H1 (cell line): Measurements from ENCODE around the gene PARD6B. TPM values are rescaled to one million over a fixed set of nuclear protein-coding genes. Genes with fewer than 3 reads are reported as not detected.

Experiments
- CTCF ChIA-PET: fragments of 300-600 bp; sonication (Branson Sonifier 250); formaldehyde crosslinking; loops from one replicate; lab custom pipeline; 2021; ENCODE audit not compliant: partially characterized antibody; lab: Charles Lee
- POLR2A ChIA-PET: fragments of 300-600 bp; sonication (Branson Sonifier 250); formaldehyde crosslinking; loops from one replicate; lab custom pipeline; 2021; ENCODE audit warnings: inconsistent platforms; ENCODE audit not compliant: partially characterized antibody; lab: Charles Lee
- DNase-seq, 2 experiments: peaks; one replicate each; pipeline versions ENCODE4 v3.0.0 to v3.0.0-alpha.2; 2010 to 2022; ENCODE audit warnings: low spot score in 2 of 2, low read depth in 1 of 2, mixed read lengths in 1 of 2
- FAIRE-seq: peaks from 2 replicates; lab custom pipeline; 2011; peaks lifted over from hg19 to GRCh38; lab: Jason Lieb, UNC
- H2AFZ ChIP-seq: 2 replicates; pipeline ENCODE4 v1.8.1; 2012; ENCODE audit warnings: low read length, inconsistent platforms
- H2AK5ac ChIP-seq: 2 replicates; pipeline ENCODE4 v1.6.1; 2013; ENCODE audit warnings: low read depth, low read length
- H2BK120ac ChIP-seq: replicated peaks from 2 replicates; pipeline ENCODE3; 2013; ENCODE audit warnings: low read depth, low read length, inconsistent platforms
- H2BK12ac ChIP-seq: 2 replicates; pipeline ENCODE4 v1.6.1; 2013; ENCODE audit warnings: low read depth, low read length
- H2BK15ac ChIP-seq: 2 replicates; pipeline ENCODE4 v1.6.1; 2013; ENCODE audit warnings: low read length
- H2BK20ac ChIP-seq: 2 replicates; pipeline ENCODE4 v1.6.1; 2013; ENCODE audit warnings: low read length
- H2BK5ac ChIP-seq: 2 replicates; pipeline ENCODE4 v1.6.1; 2013; ENCODE audit warnings: low read depth, low read length
- H3K14ac ChIP-seq: 2 replicates; pipeline ENCODE4 v1.6.1; 2013; ENCODE audit warnings: inconsistent platforms; ENCODE audit not compliant: insufficient read length
- H3K18ac ChIP-seq: 2 replicates; pipeline ENCODE4 v1.6.1; 2013; ENCODE audit warnings: low read length; ENCODE audit errors: extremely low read depth
- H3K23ac ChIP-seq: 2 replicates; pipeline ENCODE4 v1.6.1; 2013; ENCODE audit warnings: inconsistent platforms; ENCODE audit not compliant: insufficient read length
- H3K23me2 ChIP-seq: 2 replicates; pipeline ENCODE4 v1.6.1; 2013; ENCODE audit warnings: low read depth, low read length
- H3K27ac ChIP-seq: 2 replicates; pipeline ENCODE4 v1.6.1; 2011; ENCODE audit warnings: low read depth, low read length, inconsistent platforms
- H3K27me3 ChIP-seq, 4 experiments: replicated peaks in 1 of 4; 1 replicate in 1 of 4; 2 replicates in 3 of 4; pipeline versions ENCODE4 v1.6.1 to v1.8.1; 2011 to 2013; ENCODE audit warnings: low read length in 3 of 4, mild to moderate bottlenecking in 3 of 4, inconsistent platforms in 2 of 4, mixed read lengths in 2 of 4, moderate library complexity in 1 of 4; ENCODE audit not compliant: control insufficient read depth in 3 of 4, insufficient read depth in 3 of 4; ENCODE audit errors: extremely low read depth in 1 of 4
- H3K36me3 ChIP-seq, 4 experiments: 2 replicates each; pipeline versions ENCODE4 v1.6.1 to v1.8.1; 2011 to 2013; ENCODE audit warnings: mild to moderate bottlenecking in 4 of 4, low read length in 3 of 4, moderate library complexity in 2 of 4, control low read depth in 1 of 4, inconsistent platforms in 1 of 4; ENCODE audit not compliant: insufficient read depth in 4 of 4, control insufficient read depth in 2 of 4
- H3K4ac ChIP-seq: replicated peaks from 2 replicates; pipeline ENCODE3; 2013; ENCODE audit warnings: low read length, low read depth, mixed read lengths, inconsistent platforms; ENCODE audit not compliant: insufficient read length
- H3K4me1 ChIP-seq, 4 experiments: replicated peaks in 1 of 4; 1 replicate in 1 of 4; 2 replicates in 3 of 4; pipeline versions ENCODE4 v1.6.1 to v1.8.1; 2011 to 2013; ENCODE audit warnings: low read length in 3 of 4, inconsistent platforms in 2 of 4, mixed read lengths in 1 of 4; ENCODE audit not compliant: insufficient read depth in 4 of 4, control insufficient read depth in 3 of 4
- H3K4me2 ChIP-seq, 2 experiments: 2 replicates each; pipeline versions ENCODE4 v1.6.1 to v1.8.1; 2011 to 2013; ENCODE audit warnings: low read depth in 2 of 2, low read length in 2 of 2, control low read depth in 1 of 2, inconsistent platforms in 1 of 2, mild to moderate bottlenecking in 1 of 2; ENCODE audit not compliant: insufficient read depth in 1 of 2
- H3K4me3 ChIP-seq, 4 experiments: fragments of 200-600, 300-600 bp in 1 of 4; sonication (generic), shearing (Covaris generic), sonication (Bioruptor Twin) in 1 of 4; 2 replicates each; pipeline versions ENCODE4 v1.5.1 to v1.8.1; 2011 to 2016; ENCODE audit warnings: low read length in 4 of 4, low read depth in 3 of 4, control low read depth in 2 of 4, inconsistent platforms in 2 of 4, mild to moderate bottlenecking in 2 of 4, mixed read lengths in 1 of 4, moderate library complexity in 1 of 4; ENCODE audit not compliant: insufficient read depth in 2 of 4; ENCODE audit errors: extremely low read depth in 1 of 4
- H3K56ac ChIP-seq: replicated peaks from 2 replicates; pipeline ENCODE3; 2013; ENCODE audit warnings: low read depth, mild to moderate bottlenecking, mixed read lengths, low read length, inconsistent platforms; ENCODE audit not compliant: insufficient read length
- H3K79me1 ChIP-seq: 2 replicates; pipeline ENCODE4 v1.6.1; 2013; ENCODE audit warnings: low read depth, low read length, control low read depth
- H3K79me2 ChIP-seq, 2 experiments: 2 replicates each; pipeline versions ENCODE4 v1.6.1 to v1.8.1; 2012 to 2013; ENCODE audit warnings: low read length in 2 of 2, mild to moderate bottlenecking in 2 of 2, inconsistent platforms in 1 of 2; ENCODE audit not compliant: insufficient read depth in 2 of 2, control insufficient read depth in 1 of 2
- H3K9ac ChIP-seq, 4 experiments: replicated peaks in 1 of 4; 1 replicate in 1 of 4; 2 replicates in 3 of 4; pipeline versions ENCODE4 v1.6.1 to v1.8.1; 2011 to 2013; ENCODE audit warnings: low read depth in 3 of 4, low read length in 3 of 4, control low read depth in 2 of 4, mild to moderate bottlenecking in 2 of 4, moderate library complexity in 2 of 4, inconsistent platforms in 1 of 4; ENCODE audit errors: extremely low read depth in 1 of 4
- H3K9me3 ChIP-seq, 2 experiments: 2 replicates each; pipeline versions ENCODE4 v1.6.1 to v1.8.1; 2012 to 2013; ENCODE audit warnings: mild to moderate bottlenecking in 2 of 2, moderate library complexity in 2 of 2, control low read depth in 1 of 2, inconsistent platforms in 1 of 2, low read depth in 1 of 2, low read length in 1 of 2, mixed read lengths in 1 of 2; ENCODE audit not compliant: insufficient read depth in 2 of 2
- H4K20me1 ChIP-seq, 2 experiments: replicated peaks in 1 of 2; 2 replicates each; pipeline versions ENCODE3 to v1.8.1; 2011 to 2013; ENCODE audit warnings: inconsistent platforms in 2 of 2, low read length in 2 of 2, mild to moderate bottlenecking in 1 of 2; ENCODE audit not compliant: insufficient read depth in 2 of 2, control insufficient read depth in 1 of 2
- H4K5ac ChIP-seq: 2 replicates; pipeline ENCODE4 v1.6.1; 2013; ENCODE audit warnings: low read length, low read depth, mixed read lengths, inconsistent platforms; ENCODE audit not compliant: insufficient read length
- H4K8ac ChIP-seq: 2 replicates; pipeline ENCODE4 v1.8.0; 2013; ENCODE audit warnings: mild to moderate bottlenecking, moderate library complexity, low read length, inconsistent platforms; ENCODE audit not compliant: insufficient read depth; ENCODE audit errors: extremely low read depth
- H4K91ac ChIP-seq: replicated peaks from 2 replicates; pipeline ENCODE3; 2013; ENCODE audit warnings: low read length, mixed read lengths, inconsistent platforms; ENCODE audit not compliant: insufficient read length
- ASH2L ChIP-seq: fragments of 200-600, 300-600 bp; sonication (generic); IDR thresholded peaks from one replicate; pipeline ENCODE4 v1.7.1; 2017; ENCODE audit warnings: low read length
- HDAC2 ChIP-seq, 2 experiments: fragments of 300-600 bp in 1 of 2; sonication (generic) in 1 of 2; IDR thresholded peaks; 2 replicates each; pipeline ENCODE4 v1.6.1; 2011 to 2012; ENCODE audit warnings: low read depth in 2 of 2, low read length in 2 of 2, mild to moderate bottlenecking in 2 of 2, moderate library complexity in 2 of 2, borderline replicate concordance in 1 of 2, inconsistent platforms in 1 of 2
- JUN ChIP-seq: IDR thresholded peaks from 2 replicates; pipeline ENCODE4 v1.6.1; 2011; ENCODE audit warnings: low read depth, mild to moderate bottlenecking, improper control_type of control experiment, low read length
- KDM4A ChIP-seq: IDR thresholded peaks from one replicate; pipeline ENCODE4 v1.7.1; 2012; ENCODE audit warnings: low read depth, mild to moderate bottlenecking, moderate library complexity, low read length, inconsistent platforms; ENCODE audit not compliant: severe bottlenecking
- MAFK ChIP-seq: IDR thresholded peaks from 2 replicates; pipeline ENCODE4 v1.6.1; 2012; ENCODE audit warnings: low read depth, mild to moderate bottlenecking, improper control_type of control experiment, low read length
- POLR2A ChIP-seq, 2 experiments: IDR thresholded peaks; 1 replicate in 1 of 2; 2 replicates in 1 of 2; pipeline ENCODE4 v1.6.1; 2011; ENCODE audit warnings: low read depth in 2 of 2, low read length in 2 of 2, mild to moderate bottlenecking in 2 of 2; ENCODE audit errors: control extremely low read depth in 1 of 2
- RFX5 ChIP-seq: IDR thresholded peaks from 2 replicates; pipeline ENCODE4 v1.6.1; 2011; ENCODE audit warnings: low read depth, low read length, improper control_type of control experiment, borderline replicate concordance
- RNF2 ChIP-seq: fragments of 200-900, 300-1000 bp; sonication (generic); IDR thresholded peaks from 2 replicates; pipeline ENCODE4 v1.7.1; 2016; ENCODE audit warnings: borderline replicate concordance, low read depth, mild to moderate bottlenecking, antibody characterized with exemption, low read length; ENCODE audit not compliant: poor library complexity, severe bottlenecking; ENCODE audit errors: missing control alignments
- RXRA ChIP-seq: IDR thresholded peaks from 2 replicates; pipeline ENCODE4 v1.6.1; 2011; ENCODE audit warnings: low read depth, mild to moderate bottlenecking, low read length, moderate library complexity; ENCODE audit not compliant: insufficient read depth
- SIRT6 ChIP-seq: IDR thresholded peaks from one replicate; pipeline ENCODE4 v1.7.1; 2012; ENCODE audit warnings: low read length, inconsistent platforms
- WGBS, 2 experiments: shearing (Covaris generic) in 1 of 2; methylation state at CpG; one replicate each; pipeline versions ENCODE4 v1.1.6 to v1.1.7; 2013 to 2015; ENCODE audit warnings: low lambda C conversion rate in 2 of 2, mixed read lengths in 2 of 2, inconsistent platforms in 1 of 2, low coverage in 1 of 2, missing lambda C conversion rate in 1 of 2; ENCODE audit not compliant: insufficient replicate concordance in 2 of 2, insufficient coverage in 1 of 2, insufficient read length in 1 of 2; ENCODE audit errors: extremely low coverage in 1 of 2, missing lambda C conversion rate in 1 of 2; 5-methylcytosine and 5-hydroxymethylcytosine counted together
- polyA plus RNA-seq, 7 experiments: library from polyadenylated mRNA; depleted of rRNA in 3 of 7; stranded (reverse) in 5 of 7; unstranded in 2 of 7; fragments of >200 nt in 5 of 7; fragments of 200-250 nt in 2 of 7; gene quantifications; 1 replicate in 5 of 7; 2 replicates in 1 of 7; 4 replicates in 1 of 7; pipeline versions ENCODE4 v1.2.1 to v1.2.3, GENCODE V29; 2011 to 2013; ENCODE audit warnings: missing spikeins in 2 of 7, mixed read lengths in 2 of 7
- total RNA-seq: library from RNA; stranded (reverse); fragmentation: NEBNext Ultra II Directional; extraction: Animal tissue kit (Norgen Biotek cat#: 25700); gene quantifications from 2 replicates; pipeline ENCODE4 v1.2.1, GENCODE V29; 2021
- TF ChIP-seq, protein P1 (sequence below): IDR thresholded peaks from 2 replicates; pipeline ENCODE4 v1.6.1; 2012; ENCODE audit warnings: low read length, inconsistent platforms

Gene PARD6B
- total and polyA plus RNA-seq, 2 of the 8 experiments (the other 6 are each of a cell fraction or from before 2014, with no cell fraction given) = 5.2 to 34.1 TPM

DNA sequence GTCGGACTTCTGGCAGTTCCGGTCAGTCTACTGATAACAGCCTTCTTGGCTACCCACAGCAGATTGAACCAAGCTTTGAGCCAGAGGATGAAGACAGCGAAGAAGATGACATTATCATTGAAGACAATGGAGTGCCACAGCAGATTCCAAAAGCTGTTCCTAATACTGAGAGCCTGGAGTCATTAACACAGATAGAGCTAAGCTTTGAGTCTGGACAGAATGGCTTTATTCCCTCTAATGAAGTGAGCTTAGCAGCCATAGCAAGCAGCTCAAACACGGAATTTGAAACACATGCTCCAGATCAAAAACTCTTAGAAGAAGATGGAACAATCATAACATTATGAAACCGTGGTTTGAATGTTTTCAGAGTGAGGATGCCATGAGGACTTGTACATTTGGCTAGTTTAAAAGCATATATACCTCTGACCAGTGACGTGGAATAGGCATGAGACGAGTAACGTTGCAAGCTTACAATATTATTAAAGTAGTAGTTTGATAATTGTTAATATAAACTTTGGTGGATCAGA is 18.8 kb downstream of the PARD6B start:
- Histone ChIP-seq H3K79me2 (peaks cover 0 to 16% of the 10 kb centered on the region in 2 experiments; a peak in 1 of 4 replicates), H3K27me3 (no peaks in the 10 kb centered on the region), H3K4me2 (no peak overlapping the region), H4K8ac (no peak overlapping the region), H2BK12ac (no peak overlapping the region), H3K79me1 (no peaks in the 10 kb centered on the region), H3K14ac (no peak overlapping the region), H3K27ac (no peak overlapping the region), H4K5ac (no peak overlapping the region), H3K9ac (peak overlapping the region in 1 of 4 experiments; percentile 12; a peak in 2 of 7 replicates), H3K9me3 (no peaks in the 10 kb centered on the region), H3K56ac (no peak overlapping the region), H3K36me3 (peaks cover 0 to 29% (median 10%) of the 10 kb centered on the region in 4 experiments; a peak in 6 of 8 replicates), H2BK120ac (no peak overlapping the region), H2BK15ac (no peak overlapping the region), H4K20me1 (peaks cover 0 to 5% of the 10 kb centered on the region in 2 experiments), H3K23me2 (0 out of 2 replicates have a peak, but pooled peaks cover 2% of the 10 kb centered on the region), H2AFZ (no peak overlapping the region), H3K18ac (no peak overlapping the region), H3K23ac (no peak overlapping the region), H2BK5ac (no peak overlapping the region), H2AK5ac (no peak overlapping the region), H3K4me1 (no peaks in the 10 kb centered on the region), H4K91ac (no peak overlapping the region), H2BK20ac (no peak overlapping the region), H3K4ac (no peak overlapping the region), H3K4me3 (no peak overlapping the region)
- CTCF ChIA-PET = interaction anchor here (0.7 to 9.5 kb wide), 36 partner anchors 7 to 315 kb away, joined by 3 to 92 read pairs (median 8); partner anchors contain the start of genes BCAS4 and RIPOR3
- 92% methylated on average over 8 of the region's 8 CpGs; no CpG with 5 or more reads in 1 of the 2 experiments for WGBS, 2 experiments
- peak in 1 of 2 experiments; percentile 20 for DNase-seq
- FAIRE-seq = no peak
- POLR2A ChIA-PET = interaction anchor here (0.9 to 2.4 kb wide), 7 partner anchors 9 to 59 kb away, joined by 4 to 13 read pairs (median 5); partner anchors contain the start of gene RIPOR3
- TF ChIP-seq RXRA (no peak), ASH2L (no peak), RFX5 (no peak), JUN (no peak), MAFK (no peak), POLR2A (IDR thresholded peaks at IDR 0.05; ENCODE audit: control extremely low read depth in 1 of 2, low read depth in 2 of 2, low read length in 2 of 2) (no peak), RNF2 (no peak), KDM4A (no peak), HDAC2 (IDR thresholded peaks at IDR 0.05; ENCODE audit: borderline replicate concordance in 1 of 2, low read depth in 2 of 2, low read length in 2 of 2) (no peak), SIRT6 (no peak)
- TF ChIP-seq, protein P1, sequence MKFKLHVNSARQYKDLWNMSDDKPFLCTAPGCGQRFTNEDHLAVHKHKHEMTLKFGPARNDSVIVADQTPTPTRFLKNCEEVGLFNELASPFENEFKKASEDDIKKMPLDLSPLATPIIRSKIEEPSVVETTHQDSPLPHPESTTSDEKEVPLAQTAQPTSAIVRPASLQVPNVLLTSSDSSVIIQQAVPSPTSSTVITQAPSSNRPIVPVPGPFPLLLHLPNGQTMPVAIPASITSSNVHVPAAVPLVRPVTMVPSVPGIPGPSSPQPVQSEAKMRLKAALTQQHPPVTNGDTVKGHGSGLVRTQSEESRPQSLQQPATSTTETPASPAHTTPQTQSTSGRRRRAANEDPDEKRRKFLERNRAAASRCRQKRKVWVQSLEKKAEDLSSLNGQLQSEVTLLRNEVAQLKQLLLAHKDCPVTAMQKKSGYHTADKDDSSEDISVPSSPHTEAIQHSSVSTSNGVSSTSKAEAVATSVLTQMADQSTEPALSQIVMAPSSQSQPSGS = no peak
